Measurements from ENCODE around the gene KRTAP19-3.
"Not testable (repeated sequence)": the region's sequence is repeated elsewhere in the genome, so short reads cannot be mapped to it uniquely, and the experiment has no call there.

KRTAP19-3 gene

DNA sequence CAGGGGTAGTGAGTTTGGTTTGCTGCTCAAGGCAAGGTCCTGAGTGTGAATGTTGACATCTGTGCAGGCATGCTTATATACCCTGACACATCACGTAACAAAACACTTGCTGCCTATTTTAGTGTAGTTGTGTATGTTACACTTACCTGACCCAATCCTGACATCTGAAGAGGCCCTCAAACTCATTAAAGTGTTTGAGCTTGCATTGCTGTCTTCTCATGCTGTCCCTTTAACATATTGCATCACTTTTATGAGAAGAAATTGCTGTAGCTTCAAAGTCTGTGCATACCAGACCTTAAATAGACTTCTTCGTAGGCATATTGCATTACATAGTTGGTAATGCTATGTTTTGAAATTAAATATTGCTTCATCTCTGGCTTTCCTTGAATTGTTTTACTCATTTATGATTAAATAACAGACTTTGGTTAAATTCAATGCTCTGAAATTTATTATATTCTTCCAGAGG is at the start of gene KRTAP19-3:
TSS of gene KRTAP19-3 (minus strand) at position 51 of the 466 bp plus-strand sequence. CDS start 56 bp downstream, outside the sequence.
- no peak for FAIRE-seq

DNA sequence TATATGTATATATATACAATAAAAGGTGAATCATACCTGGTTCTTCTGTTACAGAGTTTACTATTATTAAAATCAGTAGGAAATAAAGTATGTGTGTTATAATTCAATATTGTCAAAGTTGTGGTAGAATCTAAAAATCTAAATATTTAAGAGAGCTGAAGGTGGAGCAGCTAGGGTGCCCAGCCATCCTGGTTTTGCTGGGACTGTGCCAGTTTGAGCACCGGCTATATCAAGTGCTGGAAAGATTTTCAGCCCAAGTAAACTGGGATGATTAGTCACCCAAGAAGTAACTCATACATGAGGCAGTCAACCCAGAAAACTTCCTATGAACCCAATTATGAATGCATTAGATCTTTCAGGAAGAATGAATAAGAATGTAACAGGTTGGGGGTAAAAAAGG is 27.1 kb upstream of the KRTAP19-3 start:
- no peak for FAIRE-seq

GRCh38 chr21:30515681-30516080 is 23.9 kb upstream of the KRTAP19-3 start:
- FAIRE-seq: no peak

DNA sequence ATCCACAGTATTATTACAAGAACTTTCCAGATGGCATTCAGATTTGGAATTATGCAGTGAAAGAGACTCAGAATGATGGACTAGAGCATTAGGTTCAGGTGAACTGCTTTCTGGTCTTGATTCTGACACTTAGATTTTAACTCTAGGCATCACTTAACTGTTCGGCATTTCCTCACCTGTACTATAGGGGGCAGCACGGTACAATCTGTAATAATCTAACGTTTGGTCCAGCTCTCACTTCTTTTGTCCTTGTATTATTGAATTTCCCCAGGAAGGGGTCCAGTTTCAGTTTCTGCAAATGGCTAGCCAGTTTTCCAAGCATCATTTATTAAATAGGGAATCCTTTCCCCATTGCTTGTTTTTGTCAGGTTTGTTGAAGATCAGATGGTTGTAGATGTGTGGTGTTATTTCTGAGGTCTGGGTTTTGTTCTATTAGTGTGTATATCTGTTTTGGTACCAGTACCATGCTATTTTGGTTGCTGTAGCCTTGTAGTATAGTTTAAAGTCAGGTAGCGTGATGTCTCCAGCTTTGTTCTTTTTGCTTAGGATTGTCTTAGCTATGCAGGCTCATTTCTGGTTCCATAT is 13.9 kb upstream of the KRTAP19-3 start:
- FAIRE-seq: not testable (repeated sequence)

- FAIRE-seq: no peak
Measured at GRCh38 chr21:30502041-30502440, 10.2 kb upstream of the KRTAP19-3 start, which contains the start of gene KRTAP19-5. Gene KRTAP19-5 (minus strand): TSS chr21:30502141. CDS start chr21:30502090, 51 bp downstream.

DNA sequence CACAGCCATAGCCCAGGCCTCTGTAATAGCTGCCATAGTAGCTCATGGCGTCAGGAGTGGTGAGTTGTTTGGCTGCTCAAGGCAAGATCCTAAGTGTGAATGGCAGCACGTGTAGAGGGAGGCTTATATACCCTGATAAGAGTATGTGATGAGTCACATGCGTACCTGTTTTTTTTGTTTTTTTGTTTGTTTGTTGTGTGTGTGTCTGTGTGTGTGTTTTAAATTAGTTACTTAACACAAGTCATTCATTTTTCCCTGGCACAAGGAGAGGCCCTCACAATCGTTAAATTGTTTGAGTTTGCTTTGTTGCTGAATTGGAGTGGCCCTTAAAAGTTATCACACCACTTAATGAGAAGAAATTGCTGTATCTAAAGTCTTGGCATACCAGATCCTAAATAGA is 5.3 kb upstream of the KRTAP19-3 start, which contains the start of gene KRTAP19-4:
TSS of gene KRTAP19-4 (minus strand) at position 101 of the 400 bp plus-strand sequence. CDS start at position 46, 55 bp downstream.
- FAIRE-seq: no peak

- no peak for FAIRE-seq
Measured at GRCh38 chr21:30487336-30487735, 4.5 kb downstream of the KRTAP19-3 start, which contains the start of gene KRTAP19-2. Gene KRTAP19-2 (minus strand): TSS chr21:30487436. CDS start chr21:30487348, 88 bp downstream.

GRCh38 chr21:30486180-30486579 is 5.6 kb downstream of the KRTAP19-3 start:
- FAIRE-seq: no peak

GRCh38 chr21:30482130-30482529 is 9.7 kb downstream of the KRTAP19-3 start:
- FAIRE-seq: no peak

DNA sequence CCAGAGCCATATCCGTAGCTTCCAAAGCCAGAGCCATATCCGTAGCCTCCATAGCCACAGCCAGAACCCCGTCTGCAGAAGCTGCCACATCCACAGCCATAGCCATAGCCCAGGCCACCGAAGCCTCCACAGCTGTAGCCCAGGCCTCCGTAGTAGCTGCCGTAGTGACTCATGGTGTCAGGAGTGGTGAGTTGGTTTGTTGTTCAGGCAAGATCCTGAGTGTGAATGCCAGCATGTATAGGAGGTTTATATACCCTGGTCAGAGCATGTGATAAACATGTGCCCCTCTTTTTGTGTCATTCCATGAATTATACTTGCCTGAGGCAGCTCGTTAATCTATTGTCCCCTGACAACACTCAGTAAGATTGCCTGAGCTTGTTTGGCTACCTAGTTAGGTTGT is 11.7 kb downstream of the KRTAP19-3 start, which contains the start of gene KRTAP19-1:
TSS of gene KRTAP19-1 (minus strand) at position 223 of the 400 bp plus-strand sequence. CDS start at position 173, 50 bp downstream.
- no peak for FAIRE-seq

DNA sequence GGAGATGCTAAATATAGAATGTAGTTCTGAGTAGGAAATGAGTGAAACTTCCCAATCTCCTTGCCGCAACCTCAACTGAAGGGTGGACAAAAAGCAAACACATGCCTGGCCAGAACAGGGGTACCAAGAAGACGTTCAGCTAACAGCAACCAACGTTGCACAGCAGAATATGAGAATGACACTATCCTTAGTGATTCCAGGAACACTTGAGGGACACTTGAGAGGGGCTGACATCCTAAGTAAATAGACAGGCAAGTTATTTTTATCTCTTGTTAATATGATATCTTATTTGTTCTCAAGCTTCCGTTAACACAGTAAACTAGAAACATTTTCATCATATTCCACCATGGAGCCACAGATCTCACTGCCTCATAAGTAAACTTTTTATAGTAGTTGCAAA is 12.6 kb downstream of the KRTAP19-3 start:
- FAIRE-seq: no peak

GRCh38 chr21:30478004-30478403 is 13.8 kb downstream of the KRTAP19-3 start:
- no peak for FAIRE-seq

GRCh38 chr21:30468900-30469714 is 22.7 kb downstream of the KRTAP19-3 start:
- FAIRE-seq: no peak

DNA sequence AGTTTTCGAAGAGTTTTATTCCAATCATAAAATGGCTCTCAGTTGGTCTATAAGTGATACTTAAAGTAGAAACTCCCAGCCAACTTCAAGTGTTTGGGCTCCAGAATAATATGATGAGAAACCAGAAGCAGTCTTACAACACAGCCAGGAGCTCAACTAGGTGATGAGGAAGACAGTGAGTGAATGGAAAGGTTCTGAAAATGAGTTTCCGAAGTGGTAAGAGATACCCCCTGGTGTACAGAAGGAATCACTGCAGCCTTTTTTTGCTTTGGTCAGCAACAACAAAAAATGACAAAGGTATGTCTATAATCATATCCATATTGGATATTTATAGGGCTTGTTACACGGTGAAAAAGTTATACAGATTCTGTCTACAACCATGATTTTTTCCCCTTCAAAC is 28.1 kb downstream of the KRTAP19-3 start:
- no peak for FAIRE-seq

- FAIRE-seq: no peak
Measured at GRCh38 chr21:30448514-30448913, 43.3 kb downstream of the KRTAP19-3 start.

- FAIRE-seq: no peak
Measured at GRCh38 chr21:30447056-30447455, 44.8 kb downstream of the KRTAP19-3 start.

DNA sequence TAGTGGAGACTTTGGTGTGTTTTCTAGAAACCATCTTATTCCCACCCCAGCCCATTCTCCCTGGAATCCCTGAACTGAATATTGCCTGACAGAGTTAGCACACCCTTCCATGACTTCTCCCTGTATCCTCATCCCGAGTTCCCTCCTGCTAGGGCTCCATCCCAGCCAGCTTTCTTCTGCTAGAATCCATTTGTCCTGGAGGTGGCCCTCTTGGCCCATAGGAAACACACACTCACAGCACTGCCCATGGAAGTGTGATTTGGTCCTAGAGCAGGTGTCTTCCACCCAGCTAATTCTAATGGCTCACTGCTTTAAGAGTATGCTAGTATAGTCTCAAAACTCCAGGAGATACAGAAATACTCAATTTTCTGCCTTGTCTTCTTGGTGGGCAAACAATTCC is 47.6 kb downstream of the KRTAP19-3 start:
- no peak for FAIRE-seq

DNA sequence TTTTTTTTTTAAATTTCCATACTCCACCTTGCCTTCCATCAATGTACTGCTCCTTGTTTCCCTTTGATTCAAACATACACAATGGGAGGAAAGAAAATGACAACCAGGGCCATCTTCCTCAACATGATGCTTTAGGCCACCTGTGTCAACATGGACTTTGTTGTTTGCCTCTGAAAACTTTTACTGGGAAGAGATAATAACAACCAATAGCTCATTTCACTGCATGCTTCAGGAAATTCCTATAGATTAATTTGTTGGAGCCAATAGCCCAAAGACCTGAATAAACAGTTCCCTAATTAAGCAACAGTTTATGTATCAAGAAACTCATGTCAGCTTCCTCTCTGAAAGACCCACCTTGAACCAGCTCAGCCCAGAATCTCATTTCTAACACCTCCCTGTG is 48.6 kb downstream of the KRTAP19-3 start:
- no peak for FAIRE-seq

Measured in G401.6 (cell line).